Mesenchymal stem cell (in vitro differentiated cells and primary cell): Measurements from ENCODE around the gene MED12.

Source experiments
- DNase-seq: peaks from one replicate; pipeline ENCODE4 v3.0.0-alpha.2; 2013
- H2AFZ ChIP-seq: one replicate; pipeline ENCODE4 v1.6.1; 2013; ENCODE audit warnings: low read depth, mild to moderate bottlenecking, control low read depth, inconsistent platforms, low read length, moderate library complexity
- H2AK5ac ChIP-seq: 2 replicates; pipeline ENCODE4 v1.6.1; 2013; ENCODE audit warnings: low read length, moderate library complexity, mild to moderate bottlenecking, inconsistent platforms; ENCODE audit not compliant: severe bottlenecking
- H2BK120ac ChIP-seq: one replicate; pipeline ENCODE4 v1.6.1; 2013; ENCODE audit warnings: low read depth, mild to moderate bottlenecking, inconsistent platforms, low read length, moderate library complexity
- H2BK12ac ChIP-seq, 2 experiments: one replicate each; pipeline ENCODE4 v1.6.1; 2013; ENCODE audit warnings: inconsistent platforms in 2 of 2, low read length in 2 of 2, mild to moderate bottlenecking in 2 of 2, moderate library complexity in 2 of 2, control low read depth in 1 of 2
- H2BK15ac ChIP-seq: one replicate; pipeline ENCODE4 v1.6.1; 2013; ENCODE audit warnings: mild to moderate bottlenecking, low read depth, inconsistent platforms; ENCODE audit not compliant: poor library complexity, severe bottlenecking
- H2BK5ac ChIP-seq: 2 replicates; pipeline ENCODE4 v1.6.1; 2013; ENCODE audit warnings: low read depth, mild to moderate bottlenecking, low read length, control low read depth, inconsistent platforms; ENCODE audit not compliant: poor library complexity, severe bottlenecking
- H3K14ac ChIP-seq, 2 experiments: one replicate each; pipeline ENCODE4 v1.6.1; 2013; ENCODE audit warnings: inconsistent platforms in 2 of 2, low read length in 2 of 2, control low read depth in 1 of 2, mild to moderate bottlenecking in 1 of 2, moderate library complexity in 1 of 2
- H3K18ac ChIP-seq, 2 experiments: one replicate each; pipeline ENCODE4 v1.6.1; 2013; ENCODE audit warnings: inconsistent platforms in 2 of 2, low read length in 2 of 2, control low read depth in 1 of 2, low read depth in 1 of 2, mild to moderate bottlenecking in 1 of 2
- H3K23ac ChIP-seq, 2 experiments: one replicate each; pipeline ENCODE4 v1.6.1; 2013; ENCODE audit warnings: inconsistent platforms in 2 of 2, low read length in 2 of 2, mild to moderate bottlenecking in 2 of 2, moderate library complexity in 2 of 2, control low read depth in 1 of 2
- H3K27ac ChIP-seq: 2 replicates; pipeline ENCODE4 v1.5.1; 2013; ENCODE audit warnings: mild to moderate bottlenecking, moderate library complexity, low read length, control low read depth, inconsistent platforms; ENCODE audit not compliant: poor library complexity, severe bottlenecking
- H3K27me3 ChIP-seq, 2 experiments: 2 replicates each; pipeline versions ENCODE4 v1.6.1 to v1.7.0; 2013; ENCODE audit warnings: low read length in 2 of 2, mild to moderate bottlenecking in 2 of 2, moderate library complexity in 2 of 2, control low read depth in 1 of 2, inconsistent platforms in 1 of 2; ENCODE audit not compliant: control insufficient read depth in 1 of 2, insufficient read depth in 1 of 2
- H3K36me3 ChIP-seq, 2 experiments: 2 replicates each; pipeline versions ENCODE4 v1.6.1 to v1.7.0; 2013; ENCODE audit warnings: low read length in 2 of 2, control low read depth in 1 of 2, inconsistent platforms in 1 of 2, low read depth in 1 of 2, mild to moderate bottlenecking in 1 of 2; ENCODE audit not compliant: insufficient read depth in 2 of 2, control insufficient read depth in 1 of 2
- H3K4ac ChIP-seq, 2 experiments: one replicate each; pipeline ENCODE4 v1.6.1; 2013; ENCODE audit warnings: inconsistent platforms in 2 of 2, low read length in 2 of 2, mild to moderate bottlenecking in 2 of 2, moderate library complexity in 2 of 2, control low read depth in 1 of 2, low read depth in 1 of 2
- H3K4me1 ChIP-seq: 2 replicates; pipeline ENCODE4 v1.6.1; 2013; ENCODE audit warnings: low read depth, low read length, control low read depth; ENCODE audit not compliant: control insufficient read depth, insufficient read depth
- H3K4me2 ChIP-seq: 2 replicates; pipeline ENCODE4 v1.6.1; 2013; ENCODE audit warnings: low read length, mild to moderate bottlenecking, inconsistent platforms; ENCODE audit not compliant: poor library complexity, severe bottlenecking
- H3K4me3 ChIP-seq, 2 experiments: 2 replicates each; pipeline versions ENCODE4 v1.5.1 to v1.7.0; 2013; ENCODE audit warnings: low read length in 2 of 2, mild to moderate bottlenecking in 2 of 2, control low read depth in 1 of 2, low read depth in 1 of 2; ENCODE audit not compliant: insufficient read depth in 1 of 2
- H3K79me1 ChIP-seq: replicated peaks from 2 replicates; pipeline ENCODE4 v1.6.1; 2013; ENCODE audit warnings: mild to moderate bottlenecking, control low read depth, low read length, inconsistent platforms; ENCODE audit not compliant: poor library complexity, severe bottlenecking
- H3K9ac ChIP-seq: 2 replicates; pipeline ENCODE4 v1.7.0; 2013; ENCODE audit warnings: mild to moderate bottlenecking, low read length, moderate library complexity
- H3K9me3 ChIP-seq: 2 replicates; pipeline ENCODE4 v1.7.0; 2013; ENCODE audit warnings: mild to moderate bottlenecking, low read length; ENCODE audit not compliant: control insufficient read depth
- H4K8ac ChIP-seq: one replicate; pipeline ENCODE4 v1.6.1; 2013; ENCODE audit warnings: inconsistent platforms, mild to moderate bottlenecking, low read length, moderate library complexity
- H4K91ac ChIP-seq: one replicate; pipeline ENCODE4 v1.6.1; 2013; ENCODE audit warnings: mild to moderate bottlenecking, low read length, inconsistent platforms
- WGBS: methylation state at CpG from one replicate; pipeline ENCODE4 v1.1.7; 2013; ENCODE audit warnings: mixed read lengths; 5-methylcytosine and 5-hydroxymethylcytosine counted together

MED12 gene

DNA sequence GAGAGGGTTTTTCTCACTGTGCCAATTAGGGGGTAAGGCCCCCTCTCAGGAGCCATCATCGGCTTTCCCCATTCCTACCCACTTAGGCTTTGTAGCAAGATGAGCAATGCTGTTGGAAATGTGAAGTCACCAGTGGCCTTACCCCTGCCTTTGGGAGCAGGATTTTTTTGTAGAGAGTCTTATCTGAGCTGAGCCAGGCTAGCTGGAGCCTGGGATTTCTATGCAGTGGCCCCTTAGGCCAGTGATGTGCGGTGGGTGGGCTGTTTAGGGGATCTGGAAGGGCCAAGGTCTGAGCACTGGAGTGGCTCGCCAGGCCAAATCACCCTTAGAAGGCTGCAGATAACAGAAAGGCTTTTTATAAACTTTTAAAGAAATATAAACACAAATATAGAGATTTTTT, 16.1 kb upstream of the MED12 start:
- H3K79me1 ChIP-seq: no peaks in the 10 kb centered on the region

DNA sequence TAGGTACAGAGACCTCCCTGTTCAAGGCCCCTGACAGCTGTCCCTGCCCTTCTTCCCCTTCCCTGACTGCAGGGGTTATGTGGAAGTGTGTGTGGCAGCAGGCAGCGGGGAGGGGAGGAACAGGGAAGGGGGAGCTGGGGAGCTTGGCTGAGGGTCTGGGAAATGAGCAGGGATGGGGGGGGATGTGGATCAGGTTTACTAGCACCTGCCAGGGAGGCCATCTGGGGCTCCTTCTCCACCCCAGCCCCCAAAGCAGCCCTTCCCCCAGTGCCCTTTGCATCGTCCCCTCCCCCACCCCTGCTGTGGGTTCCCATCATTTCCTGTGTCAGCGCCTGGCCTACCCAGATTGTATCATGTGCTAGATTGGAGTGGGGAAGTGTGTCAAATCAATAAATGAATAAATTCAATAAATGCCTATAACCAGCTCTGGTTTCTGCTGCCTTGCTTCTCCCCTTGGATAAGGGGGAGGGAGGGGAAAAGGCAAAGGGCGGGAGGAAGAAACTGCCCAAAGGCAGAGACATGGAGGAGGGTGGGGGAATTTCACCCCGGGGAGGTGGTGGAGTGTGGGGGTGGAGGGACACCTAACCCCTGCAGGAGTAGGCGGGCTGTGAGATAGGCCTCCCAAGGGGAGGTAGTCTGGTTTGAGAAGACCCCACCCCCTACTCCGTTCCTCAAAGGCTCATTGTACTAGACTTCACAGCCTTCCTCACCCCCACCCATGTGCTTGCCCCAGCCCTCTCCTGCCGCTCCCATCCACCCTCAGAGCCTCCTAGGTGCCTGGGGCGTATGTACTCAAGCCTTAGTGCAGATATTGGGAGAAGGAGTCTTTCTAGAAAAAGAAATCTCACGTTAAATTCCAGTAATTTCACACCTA, 15.0 kb upstream of the MED12 start:
- no peak overlapping the region for H3K23ac ChIP-seq
- no peak for DNase-seq
- no peak overlapping the region for H3K14ac ChIP-seq
- H3K9ac ChIP-seq: no peak overlapping the region
- no peak overlapping the region for H3K27ac ChIP-seq
- H3K4me1 ChIP-seq: peaks cover 4% of the 10 kb centered on the region
- H4K91ac ChIP-seq: peak overlapping the region; percentile 75
- peak overlapping the region; percentile 54 to 83 for H2BK12ac ChIP-seq
- H2BK5ac ChIP-seq: no peak overlapping the region
- H3K79me1 ChIP-seq: no peaks in the 10 kb centered on the region
- H2AK5ac ChIP-seq: no peak overlapping the region
- H3K36me3 ChIP-seq: no peaks in the 10 kb centered on the region
- H2BK15ac ChIP-seq: peak overlapping the region; percentile 23
- no peak overlapping the region for H3K4me2 ChIP-seq
- H4K8ac ChIP-seq: peak overlapping the region; percentile 94
- H2AFZ ChIP-seq: no peak overlapping the region
- 40% methylated on average over 1 of the region's 10 CpGs for WGBS
- peak overlapping the region; percentile 80 to 86 for H3K18ac ChIP-seq
- peak overlapping the region; percentile 81 to 87 for H3K4ac ChIP-seq
- H3K27me3 ChIP-seq: peaks cover 12 to 40% of the 10 kb centered on the region in 2 experiments
- H3K9me3 ChIP-seq: no peaks in the 10 kb centered on the region
- H3K4me3 ChIP-seq: no peak overlapping the region
- peak overlapping the region; percentile 79 for H2BK120ac ChIP-seq

More for the DNA sequence above, 16.1 kb upstream of the MED12 start:
- Histone ChIP-seq H3K4me2 (no peak overlapping the region), H3K9me3 (no peaks in the 10 kb centered on the region), H2BK5ac (no peak overlapping the region), H2BK15ac (no peak overlapping the region), H3K4ac (no peak overlapping the region), H3K27ac (no peak overlapping the region), H3K14ac (no peak overlapping the region), H3K4me3 (no peak overlapping the region), H2AK5ac (no peak overlapping the region), H3K9ac (no peak overlapping the region), H2AFZ (no peak overlapping the region), H3K27me3 (peaks cover 12 to 38% of the 10 kb centered on the region in 2 experiments), H3K23ac (no peak overlapping the region), H4K8ac (no peak overlapping the region), H3K18ac (peak overlapping the region in 1 of 2 experiments; percentile 75), H4K91ac (no peak overlapping the region), H2BK12ac (no peak overlapping the region), H3K36me3 (no peaks in the 10 kb centered on the region), H3K4me1 (peaks cover 4% of the 10 kb centered on the region), H2BK120ac (no peak overlapping the region)
- no peak for DNase-seq
- no CpG with 5 or more reads among the region's 3 CpGs for WGBS

DNA sequence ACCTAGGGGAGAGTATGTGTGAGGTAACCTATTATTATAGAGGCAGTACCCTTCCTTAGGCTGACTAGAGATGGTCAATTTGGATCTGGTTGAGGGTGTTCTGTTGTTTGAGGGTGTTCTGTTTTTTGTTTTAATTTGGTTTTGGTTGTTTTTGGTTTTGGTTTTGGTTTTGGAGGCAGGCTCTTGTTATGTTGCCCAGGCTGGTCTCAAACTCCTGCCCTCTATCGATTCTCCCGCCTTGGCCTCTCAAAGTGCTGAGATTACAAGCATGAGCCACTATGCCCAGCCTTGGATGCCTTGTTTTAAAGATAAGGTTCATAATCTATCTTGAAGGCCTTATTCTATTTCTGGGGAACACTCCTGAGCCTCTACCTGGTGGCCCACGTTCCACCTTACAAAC, 12.8 kb upstream of the MED12 start:
- Histone ChIP-seq H3K79me1 (no peaks in the 10 kb centered on the region), H2BK15ac (no peak overlapping the region), H3K4ac (no peak overlapping the region), H3K4me2 (no peak overlapping the region), H3K27me3 (peaks cover 5 to 53% of the 10 kb centered on the region in 2 experiments), H2BK12ac (no peak overlapping the region), H4K8ac (no peak overlapping the region), H3K9ac (no peak overlapping the region), H3K23ac (no peak overlapping the region), H2AFZ (no peak overlapping the region), H4K91ac (no peak overlapping the region), H2BK120ac (no peak overlapping the region), H3K4me1 (peaks cover 4% of the 10 kb centered on the region), H3K14ac (no peak overlapping the region), H3K9me3 (peaks cover 2% of the 10 kb centered on the region), H3K36me3 (no peaks in the 10 kb centered on the region), H3K27ac (no peak overlapping the region), H2BK5ac (no peak overlapping the region), H3K18ac (no peak overlapping the region), H3K4me3 (no peak overlapping the region), H2AK5ac (no peak overlapping the region)
- WGBS: 100% methylated on average over 1 of the region's 3 CpGs
- no peak for DNase-seq

DNA sequence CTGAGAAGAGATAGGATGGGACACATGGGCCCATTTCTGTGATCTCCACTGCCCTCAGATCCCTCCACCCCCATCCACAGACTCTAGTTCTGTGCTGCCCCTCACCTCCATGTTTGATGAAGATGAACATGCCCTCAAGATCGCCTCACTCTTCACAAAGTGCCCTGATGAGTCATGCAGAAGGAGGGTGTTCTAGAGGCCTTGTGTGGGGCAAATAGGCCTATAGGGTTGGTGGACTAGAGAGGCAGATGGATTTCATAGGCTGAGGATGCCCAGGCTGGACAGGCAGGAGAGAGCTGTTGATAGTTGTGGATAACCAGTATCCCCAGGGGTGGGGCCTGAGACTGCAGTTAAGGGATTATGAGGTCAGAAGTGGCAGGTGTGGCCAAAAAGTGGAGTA, 12.0 kb upstream of the MED12 start, which contains the start of gene CXorf65:
CXorf65 (minus strand) TSS at position 314 of the 400 bp plus-strand sequence; CDS start at position 130, 184 bp downstream.
- peak within 1 kb of the TSS; percentile 28 for H2BK15ac ChIP-seq

More for the DNA sequence above, 12.0 kb upstream of the MED12 start, which contains the start of gene CXorf65:
- H3K4me2 ChIP-seq: no peak within 1 kb of the TSS
- no peak within 1 kb of the TSS for H3K9ac ChIP-seq
- peaks cover 2% of the 10 kb centered on the region for H3K9me3 ChIP-seq
- no peak within 1 kb of the TSS for H4K91ac ChIP-seq
- 75% methylated on average over 1 of the region's 1 CpG for WGBS
- peaks cover 0 to 56% of the 10 kb centered on the region in 2 experiments for H3K27me3 ChIP-seq
- H2AK5ac ChIP-seq: no peak within 1 kb of the TSS
- H2BK12ac ChIP-seq: peak within 1 kb of the TSS in 1 of 2 experiments; percentile 54
- H3K4me1 ChIP-seq: peaks cover 4% of the 10 kb centered on the region
- H3K4me3 ChIP-seq: no peak within 1 kb of the TSS
- H2BK5ac ChIP-seq: no peak within 1 kb of the TSS
- no peak within 1 kb of the TSS for H3K27ac ChIP-seq
- DNase-seq: no peak
- no peak within 1 kb of the TSS for H3K23ac ChIP-seq
- H3K18ac ChIP-seq: peak within 1 kb of the TSS in 1 of 2 experiments; percentile 12
- H4K8ac ChIP-seq: peak within 1 kb of the TSS; percentile 36
- H2AFZ ChIP-seq: no peak within 1 kb of the TSS
- no peaks in the 10 kb centered on the region for H3K36me3 ChIP-seq
- no peaks in the 10 kb centered on the region for H3K79me1 ChIP-seq
- no peak within 1 kb of the TSS for H3K14ac ChIP-seq
- H3K4ac ChIP-seq: no peak within 1 kb of the TSS
- H2BK120ac ChIP-seq: peak within 1 kb of the TSS; percentile 34
